Smooth muscle cell (in vitro differentiated cells): ENCODE data around the gene SHANK1. TPM values are rescaled to one million over a fixed set of nuclear protein-coding genes. Genes with fewer than 3 reads are reported as not detected.

Experiments
- DNase-seq: peaks from one replicate; lab custom pipeline; 2025; ENCODE audit not compliant: unreplicated experiment; lab: John Stamatoyannopoulos, UW
- H2AFZ ChIP-seq: fragments of 200-600 bp; sonication (generic); 2 replicates; pipeline ENCODE4 v1.6.0; 2016; ENCODE audit warnings: antibody characterized with exemption, low read depth, mild to moderate bottlenecking
- H3F3A ChIP-seq: fragments of 200-600 bp; sonication (generic); 2 replicates; pipeline ENCODE4 v1.6.0; 2017; ENCODE audit warnings: antibody characterized with exemption, low read depth
- H3K27ac ChIP-seq: fragments of 200-600 bp; sonication (generic); 2 replicates; pipeline ENCODE4 v1.5.1; 2016; ENCODE audit warnings: low read depth, mild to moderate bottlenecking
- H3K27me3 ChIP-seq: fragments of 200-600 bp; sonication (generic); 2 replicates; pipeline ENCODE4 v1.6.1; 2016; ENCODE audit warnings: low read depth, mild to moderate bottlenecking
- H3K36me3 ChIP-seq: fragments of 200-600 bp; sonication (generic); 2 replicates; pipeline ENCODE4 v1.5.1; 2016; ENCODE audit warnings: low read depth
- H3K4me1 ChIP-seq: fragments of 200-600 bp; sonication (generic); 2 replicates; pipeline ENCODE4 v1.5.1; 2016; ENCODE audit warnings: low read depth
- H3K4me2 ChIP-seq: fragments of 200-600 bp; sonication (generic); 2 replicates; pipeline ENCODE4 v1.6.0; 2016; ENCODE audit warnings: mild to moderate bottlenecking
- H3K4me3 ChIP-seq: fragments of 200-600 bp; sonication (generic); 2 replicates; pipeline ENCODE4 v1.5.1; 2016; ENCODE audit warnings: mild to moderate bottlenecking
- H3K79me2 ChIP-seq: fragments of 200-600 bp; sonication (generic); 2 replicates; pipeline ENCODE4 v1.6.0; 2016; ENCODE audit warnings: low read depth, mild to moderate bottlenecking
- H3K9ac ChIP-seq: fragments of 200-600 bp; sonication (generic); 2 replicates; pipeline ENCODE4 v1.6.0; 2016; ENCODE audit warnings: low read depth
- H3K9me3 ChIP-seq: fragments of 200-600 bp; sonication (generic); replicated peaks from 2 replicates; pipeline ENCODE4 v1.5.1; 2016; ENCODE audit warnings: low read depth
- H4K20me1 ChIP-seq: fragments of 200-600 bp; sonication (generic); 2 replicates; pipeline ENCODE4 v1.6.0; 2016; ENCODE audit warnings: low read depth
- WGBS: methylation state at CpG from one replicate; pipeline ENCODE4 v1.1.7; 2016; ENCODE audit warnings: low lambda C conversion rate; 5-methylcytosine and 5-hydroxymethylcytosine counted together
- polyA plus RNA-seq: library from polyadenylated mRNA; unstranded; fragments of >200 nt; fragmentation: Nextera tagmentation; extraction: Ambion mirVana; gene quantifications from 2 replicates; pipeline ENCODE4 v1.2.1, GENCODE V29; 2016
- total RNA-seq: library from RNA; depleted of rRNA; stranded (reverse); fragments of >200 nt; gene quantifications from 2 replicates; pipeline ENCODE4 v1.2.3, GENCODE V29; 2014
- TF ChIP-seq, protein P1 (sequence below): fragments of 200-600 bp; sonication (generic); IDR thresholded peaks from 2 replicates; pipeline ENCODE4 v1.5.1; 2017; ENCODE audit warnings: borderline replicate concordance, mild to moderate bottlenecking, antibody characterized with exemption; ENCODE audit not compliant: insufficient read depth, poor library complexity, severe bottlenecking

The SHANK1 gene
- total and polyA plus RNA-seq, 2 experiments from 2014 or later: 1.0 to 4.1 TPM

GRCh38 chr19:50658441-50659317, 60.9 kb downstream of the SHANK1 start:
- H3K9ac ChIP-seq: no peak overlapping the region
- H3K27ac ChIP-seq: peak overlapping the region; percentile 42
- peak; percentile 23 for DNase-seq
- H3K9me3 ChIP-seq: no peaks in the 10 kb centered on the region
- no peaks in the 10 kb centered on the region for H3F3A ChIP-seq
- peak overlapping the region; percentile 85 for H3K4me2 ChIP-seq
- no peak overlapping the region for H2AFZ ChIP-seq
- no peaks in the 10 kb centered on the region for H3K79me2 ChIP-seq
- H3K4me1 ChIP-seq: no peaks in the 10 kb centered on the region
- H4K20me1 ChIP-seq: no peaks in the 10 kb centered on the region
- TF ChIP-seq, protein P1, sequence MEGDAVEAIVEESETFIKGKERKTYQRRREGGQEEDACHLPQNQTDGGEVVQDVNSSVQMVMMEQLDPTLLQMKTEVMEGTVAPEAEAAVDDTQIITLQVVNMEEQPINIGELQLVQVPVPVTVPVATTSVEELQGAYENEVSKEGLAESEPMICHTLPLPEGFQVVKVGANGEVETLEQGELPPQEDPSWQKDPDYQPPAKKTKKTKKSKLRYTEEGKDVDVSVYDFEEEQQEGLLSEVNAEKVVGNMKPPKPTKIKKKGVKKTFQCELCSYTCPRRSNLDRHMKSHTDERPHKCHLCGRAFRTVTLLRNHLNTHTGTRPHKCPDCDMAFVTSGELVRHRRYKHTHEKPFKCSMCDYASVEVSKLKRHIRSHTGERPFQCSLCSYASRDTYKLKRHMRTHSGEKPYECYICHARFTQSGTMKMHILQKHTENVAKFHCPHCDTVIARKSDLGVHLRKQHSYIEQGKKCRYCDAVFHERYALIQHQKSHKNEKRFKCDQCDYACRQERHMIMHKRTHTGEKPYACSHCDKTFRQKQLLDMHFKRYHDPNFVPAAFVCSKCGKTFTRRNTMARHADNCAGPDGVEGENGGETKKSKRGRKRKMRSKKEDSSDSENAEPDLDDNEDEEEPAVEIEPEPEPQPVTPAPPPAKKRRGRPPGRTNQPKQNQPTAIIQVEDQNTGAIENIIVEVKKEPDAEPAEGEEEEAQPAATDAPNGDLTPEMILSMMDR: no peak
- 13% methylated on average over 58 of the region's 67 CpGs for WGBS
- peak overlapping the region; percentile 45 for H3K4me3 ChIP-seq
- no peaks in the 10 kb centered on the region for H3K27me3 ChIP-seq
- H3K36me3 ChIP-seq: no peaks in the 10 kb centered on the region

- no peaks in the 10 kb centered on the region for H4K20me1 ChIP-seq
- no peaks in the 10 kb centered on the region for H3F3A ChIP-seq
- H3K27ac ChIP-seq: peak overlapping the region; percentile 55
- H3K9ac ChIP-seq: peak overlapping the region; percentile 20
- H3K4me2 ChIP-seq: peak overlapping the region; percentile 85
- TF ChIP-seq, protein P1: no peak
- H3K79me2 ChIP-seq: no peaks in the 10 kb centered on the region
- H3K4me3 ChIP-seq: peak overlapping the region; percentile 45
- no peaks in the 10 kb centered on the region for H3K4me1 ChIP-seq
- DNase-seq: peak; percentile 74
- WGBS: 18% methylated on average over 19 of the region's 38 CpGs
- H2AFZ ChIP-seq: peak overlapping the region; percentile 41
- no peaks in the 10 kb centered on the region for H3K36me3 ChIP-seq
- H3K27me3 ChIP-seq: no peaks in the 10 kb centered on the region
- no peaks in the 10 kb centered on the region for H3K9me3 ChIP-seq
Observed at GRCh38 chr19:50657712-50658440, 61.7 kb downstream of the SHANK1 start.

- H4K20me1 ChIP-seq: no peaks in the 10 kb centered on the region
- no peaks in the 10 kb centered on the region for H3K36me3 ChIP-seq
- H3K79me2 ChIP-seq: no peaks in the 10 kb centered on the region
- no peak overlapping the region for H2AFZ ChIP-seq
- peak overlapping the region; percentile 84 for H3K4me2 ChIP-seq
- H3F3A ChIP-seq: no peaks in the 10 kb centered on the region
- TF ChIP-seq, protein P1: no peak
- H3K4me3 ChIP-seq: peak overlapping the region; percentile 40
- DNase-seq: no peak
- 75% methylated on average over 6 of the region's 6 CpGs for WGBS
- no peaks in the 10 kb centered on the region for H3K27me3 ChIP-seq
- peak overlapping the region; percentile 55 for H3K27ac ChIP-seq
- no peaks in the 10 kb centered on the region for H3K4me1 ChIP-seq
- H3K9ac ChIP-seq: no peak overlapping the region
- no peaks in the 10 kb centered on the region for H3K9me3 ChIP-seq
Observed at GRCh38 chr19:50657222-50657669, 62.4 kb downstream of the SHANK1 start.
